Transverse colon (tissue), 4 donors: Measurements from ENCODE around the gene POC1B.

Experiments used
- EP300 ChIP-seq: sonication (generic); formaldehyde crosslinking; IDR thresholded peaks from one replicate; pipeline ENCODE4 v1.6.1; 2017; ENCODE audit warnings: antibody characterized with exemption, low read depth
- POLR2A ChIP-seq: fragments of 450-650 bp; IDR thresholded peaks from one replicate; pipeline ENCODE4 v1.6.1; 2016; ENCODE audit warnings: antibody characterized with exemption, mild to moderate bottlenecking, moderate library complexity
- POLR2AphosphoS5 ChIP-seq, 3 donors: sonication (generic); formaldehyde crosslinking; IDR thresholded peaks; one replicate each; pipeline ENCODE4 v1.6.1; 2016; ENCODE audit warnings: antibody characterized with exemption in 3 of 3
- TF ChIP-seq, protein P1 (sequence below), 5 experiments: fragments of 200-600 bp in 3 of 5; fragments of 450-650 bp in 2 of 5; sonication (generic) in 3 of 5; IDR thresholded peaks; 1 replicate in 2 of 5; 2 replicates in 3 of 5; pipeline ENCODE4 v1.5.1; 2016 to 2017; ENCODE audit warnings: antibody characterized with exemption in 5 of 5, inconsistent platforms in 3 of 5, mild to moderate bottlenecking in 2 of 5, moderate library complexity in 1 of 5

DNA sequence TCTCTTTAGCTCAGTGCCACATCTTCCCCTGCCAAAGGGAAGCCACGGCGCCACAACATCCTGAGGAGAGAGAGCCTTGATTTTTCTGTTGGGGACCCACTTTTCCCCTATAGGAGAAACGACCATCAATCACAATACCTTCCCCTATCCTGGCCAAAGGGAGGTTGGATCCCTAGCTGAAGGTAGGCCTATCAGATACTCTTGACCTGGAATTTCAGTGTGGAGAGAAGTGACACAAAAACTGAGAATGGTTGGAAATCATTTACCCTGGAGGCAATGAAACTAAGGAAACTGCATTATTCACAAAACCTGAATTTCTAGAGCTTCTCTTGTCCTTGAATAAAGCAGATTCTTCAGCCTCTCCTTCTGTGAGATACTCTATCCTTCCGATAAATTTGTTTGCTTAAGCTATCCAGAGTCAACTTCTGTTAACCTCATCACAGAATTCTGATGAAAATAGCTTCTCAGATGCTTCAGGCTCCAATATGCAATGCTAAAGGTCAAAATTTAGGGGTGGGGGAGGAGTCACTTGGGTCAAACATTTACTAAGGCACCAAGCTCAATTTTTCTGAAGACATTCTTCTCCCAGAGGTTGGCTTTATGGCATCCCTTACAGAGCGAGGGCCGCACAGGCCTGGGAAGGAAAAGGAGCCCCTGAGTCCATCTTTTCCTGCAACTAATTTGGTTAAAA, 146.6 kb downstream of the POC1B start:
- TF ChIP-seq POLR2AphosphoS5 (IDR thresholded peaks at IDR 0.05) (no peak), POLR2A (no peak), EP300 (no peak)
- TF ChIP-seq, protein P1, sequence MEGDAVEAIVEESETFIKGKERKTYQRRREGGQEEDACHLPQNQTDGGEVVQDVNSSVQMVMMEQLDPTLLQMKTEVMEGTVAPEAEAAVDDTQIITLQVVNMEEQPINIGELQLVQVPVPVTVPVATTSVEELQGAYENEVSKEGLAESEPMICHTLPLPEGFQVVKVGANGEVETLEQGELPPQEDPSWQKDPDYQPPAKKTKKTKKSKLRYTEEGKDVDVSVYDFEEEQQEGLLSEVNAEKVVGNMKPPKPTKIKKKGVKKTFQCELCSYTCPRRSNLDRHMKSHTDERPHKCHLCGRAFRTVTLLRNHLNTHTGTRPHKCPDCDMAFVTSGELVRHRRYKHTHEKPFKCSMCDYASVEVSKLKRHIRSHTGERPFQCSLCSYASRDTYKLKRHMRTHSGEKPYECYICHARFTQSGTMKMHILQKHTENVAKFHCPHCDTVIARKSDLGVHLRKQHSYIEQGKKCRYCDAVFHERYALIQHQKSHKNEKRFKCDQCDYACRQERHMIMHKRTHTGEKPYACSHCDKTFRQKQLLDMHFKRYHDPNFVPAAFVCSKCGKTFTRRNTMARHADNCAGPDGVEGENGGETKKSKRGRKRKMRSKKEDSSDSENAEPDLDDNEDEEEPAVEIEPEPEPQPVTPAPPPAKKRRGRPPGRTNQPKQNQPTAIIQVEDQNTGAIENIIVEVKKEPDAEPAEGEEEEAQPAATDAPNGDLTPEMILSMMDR (IDR thresholded peaks at IDR 0.05) = no peak
